OCI-LY7 (cell line): ENCODE data around the gene ACOX1. TPM values are rescaled to one million over a fixed set of nuclear protein-coding genes. Genes with fewer than 3 reads are reported as not detected.

Experiments used
- BruUV-seq: library from RNA; stranded (reverse); fragments of 400-500 nt; replicated peaks from 2 replicates; lab custom pipeline; 2021; lab: Mats Ljungman, UMichigan
- CTCF ChIA-PET: fragments of 300-600 bp; sonication (Branson Sonifier 250); formaldehyde crosslinking; loops from one replicate; lab custom pipeline; 2022; ENCODE audit warnings: antibody characterized with exemption; ENCODE audit not compliant: unreplicated experiment; lab: Charles Lee
- POLR2A ChIA-PET: fragments of 300-600 bp; sonication (Branson Sonifier 250); formaldehyde crosslinking; loops from one replicate; lab custom pipeline; 2022; ENCODE audit warnings: antibody characterized with exemption; lab: Charles Lee
- DNase-seq: peaks from one replicate; pipeline ENCODE4 v3.0.0-alpha.2; 2015; ENCODE audit warnings: low spot score
- H2AFZ ChIP-seq: fragments of 200-600 bp; sonication (generic), shearing (Covaris generic); 2 replicates; pipeline ENCODE4 v1.6.1; 2014; ENCODE audit warnings: mild to moderate bottlenecking, antibody characterized with exemption, low read length, moderate library complexity
- H3K27ac ChIP-seq: fragments of 200-600 bp; sonication (generic); 2 replicates; pipeline ENCODE4 v1.5.1; 2014; ENCODE audit warnings: mixed run types, low read depth, mild to moderate bottlenecking, moderate library complexity, low read length, inconsistent platforms; ENCODE audit not compliant: poor library complexity, severe bottlenecking
- H3K36me3 ChIP-seq: fragments of 200-600 bp; sonication (generic); 2 replicates; pipeline ENCODE4 v1.6.1; 2014; ENCODE audit warnings: mild to moderate bottlenecking, antibody characterized with exemption, low read length, moderate library complexity, mixed read lengths; ENCODE audit not compliant: insufficient read depth
- H3K4me1 ChIP-seq: fragments of 200-600 bp; sonication (generic); 2 replicates; pipeline ENCODE4 v1.5.1; 2014; ENCODE audit warnings: mild to moderate bottlenecking, low read length; ENCODE audit not compliant: insufficient read depth, poor library complexity, severe bottlenecking
- H3K4me2 ChIP-seq: fragments of 200-600 bp; sonication (generic); 2 replicates; pipeline ENCODE4 v1.6.1; 2014; ENCODE audit warnings: mild to moderate bottlenecking, low read length
- H3K4me3 ChIP-seq: fragments of 200-600 bp; sonication (generic); 2 replicates; pipeline ENCODE4 v1.5.1; 2014; ENCODE audit warnings: mild to moderate bottlenecking, low read depth, low read length; ENCODE audit not compliant: poor library complexity, severe bottlenecking
- H3K79me2 ChIP-seq: fragments of 200-600 bp; sonication (generic); 2 replicates; pipeline ENCODE4 v1.6.1; 2016; ENCODE audit warnings: low read depth, mild to moderate bottlenecking, low read length, moderate library complexity, mixed read lengths; ENCODE audit not compliant: insufficient read depth
- H3K9me2 ChIP-seq: fragments of 200-600 bp; sonication (generic); 2 replicates; pipeline ENCODE4 v1.6.1; 2016; ENCODE audit warnings: mild to moderate bottlenecking, low read length, mixed read lengths; ENCODE audit not compliant: insufficient read depth
- H3K9me3 ChIP-seq: fragments of 200-600 bp; sonication (generic); 2 replicates; pipeline ENCODE4 v1.6.1; 2014; ENCODE audit warnings: mild to moderate bottlenecking, mixed run types, low read length, mixed read lengths
- H4K20me1 ChIP-seq: fragments of 200-600 bp; sonication (generic); 2 replicates; pipeline ENCODE4 v1.6.1; 2014; ENCODE audit warnings: mild to moderate bottlenecking, antibody characterized with exemption, low read length, moderate library complexity, mixed read lengths; ENCODE audit not compliant: insufficient read depth
- EZH2phosphoT487 ChIP-seq: fragments of 200-600 bp; sonication (generic); IDR thresholded peaks from 2 replicates; pipeline ENCODE4 v1.6.1; 2018; ENCODE audit warnings: low read depth, borderline replicate concordance, mild to moderate bottlenecking, mixed run types, antibody characterized with exemption, low read length, moderate library complexity, mixed read lengths
- intact Hi-C: fragments of 100-400 bp; cut with micrococcal nuclease; formaldehyde crosslinking; loops from one replicate; pipeline ENCODE4 v1.10.0; 2022; ENCODE audit not compliant: unreplicated experiment
- total RNA-seq, 2 experiments: library from RNA; depleted of rRNA in 1 of 2; stranded (reverse); fragments of >200 nt in 1 of 2; shearing (Covaris generic) in 1 of 2; gene quantifications; 2 replicates each; pipeline ENCODE4 v1.2.3, GENCODE V29; 2014 to 2022
- TF ChIP-seq, protein P1 (sequence below): fragments of 200-600 bp; sonication (generic); conservative IDR thresholded peaks from 2 replicates; pipeline ENCODE4 v1.5.1; 2014; ENCODE audit warnings: mild to moderate bottlenecking, antibody characterized with exemption, low read length, moderate library complexity, mixed read lengths

The ACOX1 gene
- total RNA-seq, 2 experiments from 2014 or later, result 22.6 to 34.6 TPM

DNA sequence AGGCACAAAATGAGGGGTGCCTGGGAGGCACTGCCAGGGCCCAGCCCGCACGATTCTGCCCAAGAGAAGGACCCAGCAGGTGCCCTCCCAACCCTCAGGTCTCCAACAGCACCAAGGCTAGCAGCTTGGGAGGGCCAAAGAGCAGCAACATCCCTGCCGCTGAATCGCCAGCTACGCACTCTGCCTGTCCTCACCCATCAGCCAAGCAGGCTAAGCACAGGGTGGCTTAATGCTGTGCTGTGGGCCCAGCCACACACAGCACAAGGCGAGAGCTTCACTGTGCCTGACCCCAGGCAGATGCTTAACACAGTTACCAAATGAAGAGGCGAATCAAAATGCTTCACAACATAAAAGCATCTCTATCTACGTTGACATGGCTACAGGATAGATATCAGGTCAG is 63.7 kb downstream of the ACOX1 start:
- no peaks in the 10 kb centered on the region for H4K20me1 ChIP-seq
- ChIA-PET POLR2A (interaction anchor here (0.9 kb wide), 1 partner anchor 64 kb away, joined by 3 read pairs; the partner anchor contains the start of genes ACOX1 and TEN1), CTCF (interaction anchor here (0.6 kb wide), 1 partner anchor 8 kb away, joined by 17 read pairs; no protein-coding TSS in a partner anchor)
- no peaks in the 10 kb centered on the region for H3K9me3 ChIP-seq
- no peak for DNase-seq
- TF ChIP-seq, protein P1, sequence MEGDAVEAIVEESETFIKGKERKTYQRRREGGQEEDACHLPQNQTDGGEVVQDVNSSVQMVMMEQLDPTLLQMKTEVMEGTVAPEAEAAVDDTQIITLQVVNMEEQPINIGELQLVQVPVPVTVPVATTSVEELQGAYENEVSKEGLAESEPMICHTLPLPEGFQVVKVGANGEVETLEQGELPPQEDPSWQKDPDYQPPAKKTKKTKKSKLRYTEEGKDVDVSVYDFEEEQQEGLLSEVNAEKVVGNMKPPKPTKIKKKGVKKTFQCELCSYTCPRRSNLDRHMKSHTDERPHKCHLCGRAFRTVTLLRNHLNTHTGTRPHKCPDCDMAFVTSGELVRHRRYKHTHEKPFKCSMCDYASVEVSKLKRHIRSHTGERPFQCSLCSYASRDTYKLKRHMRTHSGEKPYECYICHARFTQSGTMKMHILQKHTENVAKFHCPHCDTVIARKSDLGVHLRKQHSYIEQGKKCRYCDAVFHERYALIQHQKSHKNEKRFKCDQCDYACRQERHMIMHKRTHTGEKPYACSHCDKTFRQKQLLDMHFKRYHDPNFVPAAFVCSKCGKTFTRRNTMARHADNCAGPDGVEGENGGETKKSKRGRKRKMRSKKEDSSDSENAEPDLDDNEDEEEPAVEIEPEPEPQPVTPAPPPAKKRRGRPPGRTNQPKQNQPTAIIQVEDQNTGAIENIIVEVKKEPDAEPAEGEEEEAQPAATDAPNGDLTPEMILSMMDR, result no peak
- TF ChIP-seq EZH2phosphoT487, result no peak
- H3K27ac ChIP-seq, result no peak overlapping the region
- intact Hi-C loops, result no loop called here
- no TSS peak for BruUV-seq
- no peaks in the 10 kb centered on the region for H3K79me2 ChIP-seq
- no peaks in the 10 kb centered on the region for H3K9me2 ChIP-seq
- H3K36me3 ChIP-seq, result no peaks in the 10 kb centered on the region
- H3K4me2 ChIP-seq, result no peak overlapping the region
- no peak overlapping the region for H2AFZ ChIP-seq
- H3K4me1 ChIP-seq, result peaks cover 19% of the 10 kb centered on the region
- no peak overlapping the region for H3K4me3 ChIP-seq

DNA sequence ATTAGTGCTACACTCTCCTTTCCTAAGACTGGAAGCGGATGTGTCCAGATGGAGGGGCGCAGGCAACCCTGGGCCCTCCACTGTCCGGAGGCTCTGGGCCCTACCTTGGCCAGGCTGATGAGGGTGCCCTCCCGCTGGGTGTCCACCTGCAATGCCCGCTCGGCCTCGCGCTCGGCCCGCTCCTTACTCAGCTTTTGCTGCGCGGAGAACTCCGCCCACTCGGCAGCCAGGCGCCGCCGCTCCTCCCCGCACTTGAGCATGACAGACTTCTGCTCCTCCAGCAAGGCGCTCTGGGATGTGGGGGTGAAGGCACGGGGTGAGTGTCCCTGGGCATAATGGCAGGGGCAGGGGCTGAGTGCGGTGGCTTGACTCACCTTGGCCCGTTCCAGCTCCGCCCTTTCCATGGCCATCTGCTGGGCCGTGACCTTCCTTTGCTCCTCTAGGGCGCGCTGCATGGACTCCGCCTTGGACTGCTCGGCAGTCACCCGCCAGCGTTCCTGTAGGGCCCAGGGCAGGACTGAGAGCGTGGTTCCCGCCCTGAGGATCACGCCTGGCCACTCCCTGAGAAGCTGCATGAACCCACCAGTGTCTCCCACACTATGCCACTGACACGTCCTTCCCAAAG is 64.2 kb downstream of the ACOX1 start:
- no peak overlapping the region for H2AFZ ChIP-seq
- no peaks in the 10 kb centered on the region for H3K79me2 ChIP-seq
- no peaks in the 10 kb centered on the region for H4K20me1 ChIP-seq
- H3K4me3 ChIP-seq, result no peak overlapping the region
- intact Hi-C loops, result no loop called here
- H3K9me3 ChIP-seq, result no peaks in the 10 kb centered on the region
- DNase-seq, result no peak
- H3K9me2 ChIP-seq, result no peaks in the 10 kb centered on the region
- CTCF ChIA-PET, result interaction anchor here (0.6 kb wide), 1 partner anchor 8 kb away, joined by 17 read pairs; no protein-coding TSS in a partner anchor
- POLR2A ChIA-PET, result interaction anchor here (0.9 kb wide), 1 partner anchor 64 kb away, joined by 3 read pairs; the partner anchor contains the start of genes ACOX1 and TEN1
- H3K27ac ChIP-seq, result no peak overlapping the region
- no TSS peak for BruUV-seq
- TF ChIP-seq EZH2phosphoT487, result no peak
- TF ChIP-seq, protein P1, result no peak
- H3K4me1 ChIP-seq, result peaks cover 24% of the 10 kb centered on the region
- no peaks in the 10 kb centered on the region for H3K36me3 ChIP-seq
- no peak overlapping the region for H3K4me2 ChIP-seq

DNA sequence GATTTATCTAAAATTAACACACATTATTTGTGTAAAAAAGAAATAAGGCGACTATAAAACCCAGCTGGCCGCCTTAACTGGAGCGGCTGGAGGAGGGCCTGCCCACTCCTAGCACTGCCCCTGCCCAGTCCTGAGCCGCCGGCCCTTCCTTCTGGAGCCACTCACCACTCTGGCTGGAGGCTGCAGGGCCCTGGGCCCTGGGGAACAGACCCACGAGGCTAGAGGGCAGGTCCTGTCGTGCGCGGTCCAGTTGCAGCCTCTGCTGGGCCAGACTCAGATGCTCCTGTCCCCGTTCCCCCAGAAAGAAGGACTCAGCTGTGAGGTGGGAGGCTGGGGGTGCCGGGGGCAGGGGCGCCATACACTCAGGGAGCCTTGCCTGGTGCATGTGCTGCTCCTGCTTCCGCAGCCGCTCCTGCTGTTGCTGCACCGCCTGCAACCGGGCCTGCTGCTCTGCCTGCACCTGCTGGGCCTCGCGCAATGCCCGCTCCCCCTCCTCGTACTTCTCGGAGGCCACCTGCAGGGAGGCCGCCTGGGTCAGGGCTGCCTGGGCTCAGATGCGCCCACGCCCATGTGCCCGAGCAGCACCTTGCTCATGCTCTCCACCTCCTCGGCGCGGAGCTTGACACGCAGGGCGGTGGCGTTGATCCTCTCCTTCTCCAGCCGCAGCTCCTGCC is 65.3 kb downstream of the ACOX1 start:
- no peaks in the 10 kb centered on the region for H3K9me3 ChIP-seq
- intact Hi-C loops, result no loop called here
- no peak overlapping the region for H3K4me2 ChIP-seq
- ChIA-PET POLR2A (interaction anchor here (0.6 kb wide), 1 partner anchor 19 kb away, joined by 5 read pairs; no protein-coding TSS in a partner anchor), CTCF (no interaction called here)
- TF ChIP-seq, protein P1, result no peak
- TF ChIP-seq EZH2phosphoT487, result no peak
- no peaks in the 10 kb centered on the region for H3K9me2 ChIP-seq
- H3K79me2 ChIP-seq, result no peaks in the 10 kb centered on the region
- H3K4me3 ChIP-seq, result no peak overlapping the region
- H3K27ac ChIP-seq, result no peak overlapping the region
- H4K20me1 ChIP-seq, result no peaks in the 10 kb centered on the region
- peaks cover 35% of the 10 kb centered on the region for H3K4me1 ChIP-seq
- no peak for DNase-seq
- no peak overlapping the region for H2AFZ ChIP-seq
- no peaks in the 10 kb centered on the region for H3K36me3 ChIP-seq
- BruUV-seq, result no TSS peak
